ENCODE measurements around the gene ECE1.

- TF ChIP-seq CTCF (IDR thresholded peaks at IDR 0.05; ENCODE audit: extremely low read depth in 1 of 2, insufficient read depth in 1 of 2, low read depth in 1 of 2, low read length in 2 of 2) (no peak), JUN (IDR thresholded peaks at IDR 0.05; ENCODE audit: borderline replicate concordance, insufficient read depth, insufficient read length, low read depth) (no peak), POLR2A (IDR thresholded peaks at IDR 0.05; ENCODE audit: low read depth, low read length) (no peak), EZH2 (IDR thresholded peaks at IDR 0.05; ENCODE audit: borderline replicate concordance, low read depth, low read length, severe bottlenecking) (no peak), FOS (IDR thresholded peaks at IDR 0.05; ENCODE audit: borderline replicate concordance, insufficient read depth, low read length) (no peak), POLR2AphosphoS5 (IDR thresholded peaks at IDR 0.05; ENCODE audit: insufficient read depth, low read depth, low read length) (no peak), MAX (IDR thresholded peaks at IDR 0.05; ENCODE audit: insufficient read depth, insufficient read length) (no peak), GATA2 (IDR thresholded peaks at IDR 0.05; ENCODE audit: insufficient read depth, insufficient read length, low read depth, low read length) (no peak)
Observed at GRCh38 chr1:21225065-21225464, 65.2 kb downstream of the ECE1 start.
